HUES48 (cell line): ENCODE results near the gene POGZ.

Source experiments
- H3K27ac ChIP-seq: one replicate; pipeline ENCODE4 v1.7.0; 2013; ENCODE audit warnings: low read depth, low read length, inconsistent platforms
- H3K27me3 ChIP-seq: 2 replicates; pipeline ENCODE4 v1.6.1; 2013; ENCODE audit warnings: mild to moderate bottlenecking, low read length; ENCODE audit not compliant: control insufficient read depth, insufficient read depth
- H3K36me3 ChIP-seq: 2 replicates; pipeline ENCODE4 v1.6.1; 2013; ENCODE audit warnings: low read length; ENCODE audit not compliant: control insufficient read depth, insufficient read depth
- H3K4me1 ChIP-seq: 2 replicates; pipeline ENCODE4 v1.6.1; 2013; ENCODE audit warnings: mild to moderate bottlenecking, low read length; ENCODE audit not compliant: control insufficient read depth, insufficient read depth
- H3K4me3 ChIP-seq: 2 replicates; pipeline ENCODE4 v1.5.1; 2013; ENCODE audit warnings: mild to moderate bottlenecking, low read depth, low read length
- H3K9ac ChIP-seq: 2 replicates; pipeline ENCODE4 v1.6.1; 2013; ENCODE audit warnings: mild to moderate bottlenecking, low read depth, low read length, moderate library complexity
- H3K9me3 ChIP-seq: 2 replicates; pipeline ENCODE4 v1.6.1; 2013; ENCODE audit warnings: low read length; ENCODE audit not compliant: control insufficient read depth, insufficient read depth

POGZ gene

GRCh38 chr1:151459331-151460046, at the start of gene POGZ:
Gene POGZ (minus strand): TSS chr1:151459494. CDS start chr1:151442204, 17,290 bp downstream.
- Histone ChIP-seq H3K4me3 (peak within 1 kb of the TSS; percentile 83), H3K9ac (peak within 1 kb of the TSS; percentile 92), H3K36me3 (peaks cover 2% of the 10 kb centered on the region; the same call in 1 of the 2 replicates), H3K27ac (peak within 1 kb of the TSS; percentile 95), H3K9me3 (no peaks in the 10 kb centered on the region), H3K27me3 (no peaks in the 10 kb centered on the region; the same call in 1 of the 2 replicates), H3K4me1 (peaks cover 12% of the 10 kb centered on the region)

- Histone ChIP-seq H3K4me3 (no peak overlapping the region), H3K9ac (no peak overlapping the region), H3K4me1 (peaks cover 28% of the 10 kb centered on the region)
Measured at GRCh38 chr1:151508833-151509232, 49.5 kb upstream of the POGZ start.

GRCh38 chr1:151504759-151505158, 45.5 kb upstream of the POGZ start:
- Histone ChIP-seq H3K4me3 (no peak overlapping the region), H3K27me3 (no peaks in the 10 kb centered on the region), H3K4me1 (no peaks in the 10 kb centered on the region), H3K9ac (no peak overlapping the region), H3K9me3 (no peaks in the 10 kb centered on the region), H3K27ac (no peak overlapping the region), H3K36me3 (no peaks in the 10 kb centered on the region)

More at GRCh38 chr1:151508833-151509232, 49.5 kb upstream of the POGZ start:
- Histone ChIP-seq H3K9me3 (no peaks in the 10 kb centered on the region), H3K36me3 (no peaks in the 10 kb centered on the region), H3K27ac (no peak overlapping the region), H3K27me3 (no peaks in the 10 kb centered on the region)

DNA sequence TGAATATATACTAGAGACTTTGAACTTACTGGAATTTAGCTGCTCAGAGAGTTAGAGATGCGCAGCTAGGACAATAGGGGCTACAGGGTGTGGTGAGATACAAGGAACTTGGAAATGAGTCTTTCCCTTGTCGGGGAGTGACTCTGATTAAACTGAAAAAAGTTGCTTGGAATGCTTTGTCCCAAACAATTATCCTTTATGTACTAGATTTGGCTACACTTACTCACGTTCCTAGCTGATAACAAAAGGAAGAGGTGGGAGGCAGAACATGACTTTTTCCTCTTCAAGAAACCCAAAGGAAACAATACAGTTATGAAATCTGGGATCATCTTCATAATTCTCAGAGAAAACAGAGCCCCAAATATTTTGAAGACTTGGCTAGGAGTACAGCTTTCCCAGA, 45.0 kb upstream of the POGZ start:
- Histone ChIP-seq H3K27me3 (no peaks in the 10 kb centered on the region), H3K9ac (no peak overlapping the region), H3K27ac (no peak overlapping the region), H3K9me3 (no peaks in the 10 kb centered on the region), H3K4me3 (no peak overlapping the region), H3K4me1 (no peaks in the 10 kb centered on the region), H3K36me3 (no peaks in the 10 kb centered on the region)

DNA sequence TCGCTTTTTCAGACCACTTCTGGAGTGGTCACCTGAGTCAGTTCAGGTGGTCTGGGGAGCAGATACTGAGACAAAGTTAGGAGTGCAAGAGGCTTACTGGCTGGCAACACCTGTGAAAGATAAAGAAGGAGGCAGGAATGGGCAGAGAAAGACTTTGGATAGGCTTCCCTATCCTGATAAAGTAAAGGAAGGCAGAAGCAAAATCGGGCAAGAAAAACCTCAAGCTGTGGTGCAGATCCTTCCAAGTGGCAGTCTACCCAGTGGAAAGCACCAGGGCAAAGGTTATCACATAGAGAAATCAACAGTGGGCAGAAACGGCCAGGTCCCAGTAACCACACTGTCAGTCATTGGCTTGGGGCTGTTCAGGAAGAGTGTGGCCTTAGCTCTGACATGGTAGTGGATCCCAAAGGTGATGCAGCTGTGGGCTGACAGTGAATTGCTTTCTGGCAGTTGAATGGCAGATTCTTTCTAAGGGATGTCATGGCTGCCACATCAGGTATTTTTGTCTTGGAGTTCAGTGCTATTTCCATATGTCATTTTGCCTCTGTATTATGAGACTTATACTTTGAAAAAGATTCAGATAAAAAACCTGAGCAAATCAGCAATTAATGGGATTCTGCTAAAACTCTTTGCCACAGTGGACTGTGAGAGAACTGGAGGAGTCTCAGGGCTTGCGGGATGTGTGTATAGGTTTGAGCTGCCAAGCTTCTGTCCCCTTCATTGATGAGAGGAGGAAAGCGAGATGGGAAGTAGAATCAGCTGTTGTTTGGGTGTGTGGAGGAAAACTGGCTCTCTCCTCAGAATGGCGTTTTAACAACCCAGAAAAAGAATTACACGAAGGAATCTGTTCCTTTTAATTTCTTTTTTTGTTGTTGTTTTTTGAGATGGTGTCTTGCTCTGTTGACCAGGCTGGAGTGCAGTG, 43.8 kb upstream of the POGZ start:
- H3K36me3 ChIP-seq, result no peaks in the 10 kb centered on the region
- no peak overlapping the region for H3K4me3 ChIP-seq
- no peak overlapping the region for H3K9ac ChIP-seq
- H3K27me3 ChIP-seq, result no peaks in the 10 kb centered on the region
- no peaks in the 10 kb centered on the region for H3K4me1 ChIP-seq
- H3K9me3 ChIP-seq, result no peaks in the 10 kb centered on the region
- H3K27ac ChIP-seq, result no peak overlapping the region

DNA sequence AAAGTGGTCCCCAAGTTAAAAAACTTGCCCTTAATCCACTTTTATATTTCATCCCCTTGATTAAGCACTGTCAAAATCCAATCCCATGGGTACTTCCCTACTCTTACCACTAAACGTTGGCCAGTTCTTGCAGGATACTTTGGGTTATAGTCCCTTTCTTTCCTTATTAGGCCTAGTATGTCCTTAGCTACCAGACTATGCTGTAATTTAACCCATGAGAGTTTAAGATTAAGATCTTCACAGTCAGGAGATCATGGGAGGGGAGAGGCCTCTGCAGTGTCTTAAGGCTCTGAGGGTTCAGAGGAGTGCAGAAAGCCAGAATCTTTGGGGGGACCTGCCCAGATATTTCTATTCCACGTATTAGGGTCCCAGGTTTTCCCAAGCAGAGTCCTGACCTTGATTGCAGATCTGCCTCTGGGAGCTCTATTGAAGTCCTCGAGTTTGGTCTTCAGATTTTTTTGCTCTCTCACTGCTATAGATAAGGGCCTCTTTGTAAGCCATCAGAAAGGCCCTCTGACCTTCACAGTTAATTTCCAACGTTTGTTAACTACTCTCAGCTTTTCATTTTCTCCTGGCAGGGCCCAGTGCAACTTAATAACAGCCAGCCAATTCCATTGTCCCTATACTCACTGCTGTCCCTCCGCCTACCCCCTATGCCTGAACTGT, 42.9 kb upstream of the POGZ start:
- no peaks in the 10 kb centered on the region for H3K27me3 ChIP-seq
- H3K4me1 ChIP-seq, result no peaks in the 10 kb centered on the region
- H3K4me3 ChIP-seq, result no peak overlapping the region
- H3K9me3 ChIP-seq, result no peaks in the 10 kb centered on the region
- H3K27ac ChIP-seq, result no peak overlapping the region
- H3K9ac ChIP-seq, result no peak overlapping the region
- H3K36me3 ChIP-seq, result no peaks in the 10 kb centered on the region

DNA sequence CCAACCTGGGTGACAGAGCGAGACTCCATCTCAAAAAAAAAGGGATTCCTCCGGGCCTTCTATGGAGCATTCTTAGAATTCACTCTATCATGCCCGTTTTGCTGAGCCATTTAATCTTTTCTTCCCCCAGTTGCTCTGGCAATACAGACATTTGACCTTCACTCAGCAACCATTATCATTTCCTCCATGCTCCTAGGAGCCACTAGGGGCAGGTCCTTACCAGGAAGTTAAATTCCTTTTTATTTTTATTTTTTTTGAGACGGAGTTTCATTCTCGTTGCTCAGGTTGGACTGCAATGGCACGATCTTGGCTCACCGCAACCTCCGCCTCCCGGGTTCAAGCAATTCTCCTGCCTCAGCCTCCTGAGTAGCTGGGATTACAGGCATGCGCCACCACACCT, 42.2 kb upstream of the POGZ start:
- H3K9ac ChIP-seq, result no peak overlapping the region
- no peak overlapping the region for H3K4me3 ChIP-seq
- no peak overlapping the region for H3K27ac ChIP-seq
- H3K9me3 ChIP-seq, result no peaks in the 10 kb centered on the region
- no peaks in the 10 kb centered on the region for H3K36me3 ChIP-seq
- no peaks in the 10 kb centered on the region for H3K27me3 ChIP-seq
- H3K4me1 ChIP-seq, result no peaks in the 10 kb centered on the region

GRCh38 chr1:151499930-151500329, 40.6 kb upstream of the POGZ start:
- no peak overlapping the region for H3K27ac ChIP-seq
- H3K9ac ChIP-seq, result no peak overlapping the region
- no peaks in the 10 kb centered on the region for H3K4me1 ChIP-seq
- no peaks in the 10 kb centered on the region for H3K9me3 ChIP-seq
- H3K36me3 ChIP-seq, result no peaks in the 10 kb centered on the region
- H3K4me3 ChIP-seq, result no peak overlapping the region
- no peaks in the 10 kb centered on the region for H3K27me3 ChIP-seq

- no peaks in the 10 kb centered on the region for H3K4me1 ChIP-seq
- no peak overlapping the region for H3K27ac ChIP-seq
- H3K27me3 ChIP-seq, result no peaks in the 10 kb centered on the region
- H3K4me3 ChIP-seq, result no peak overlapping the region
- H3K36me3 ChIP-seq, result no peaks in the 10 kb centered on the region
- H3K9ac ChIP-seq, result no peak overlapping the region
- no peaks in the 10 kb centered on the region for H3K9me3 ChIP-seq
Measured at GRCh38 chr1:151499365-151499764, 40.1 kb upstream of the POGZ start.

- no peaks in the 10 kb centered on the region for H3K36me3 ChIP-seq
- no peaks in the 10 kb centered on the region for H3K4me1 ChIP-seq
- no peak overlapping the region for H3K9ac ChIP-seq
- H3K27me3 ChIP-seq, result no peaks in the 10 kb centered on the region
- H3K4me3 ChIP-seq, result no peak overlapping the region
- no peaks in the 10 kb centered on the region for H3K9me3 ChIP-seq
- H3K27ac ChIP-seq, result peak overlapping the region; percentile 16
Measured at GRCh38 chr1:151495316-151495715, 36.0 kb upstream of the POGZ start.
